ENCODE results near the gene MGST3.
"Not testable (repeated sequence)": the region's sequence is repeated elsewhere in the genome, so short reads cannot be mapped to it uniquely, and the experiment has no call there.

MGST3 gene

DNA sequence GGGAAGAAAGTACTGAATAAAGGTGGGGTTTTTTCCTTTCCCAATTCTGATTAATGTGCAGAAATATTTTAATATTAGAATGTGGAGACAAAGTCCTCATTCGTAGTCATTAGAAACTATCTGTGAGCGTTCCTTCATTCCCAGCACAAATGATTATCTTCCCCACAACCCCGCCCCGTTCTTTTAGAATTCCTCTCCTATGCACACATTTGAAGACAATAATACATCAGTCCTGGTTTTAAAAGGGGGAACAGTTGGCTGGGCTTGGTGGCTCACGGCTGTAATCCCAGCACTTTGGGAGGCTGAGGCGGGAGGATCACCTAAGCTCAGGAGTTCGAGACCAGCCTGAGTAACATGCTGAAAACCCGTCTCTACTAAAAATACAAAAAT lies 66.5 kb downstream of the MGST3 start:
- H3K4me3 ChIP-seq (ENCODE audit: low read depth in 1 of 2, low read length in 1 of 2), result peak overlapping the region; percentile 82 to 86
- H3K36me3 ChIP-seq, result no peaks in the 10 kb centered on the region
- peak overlapping the region; percentile 91 for H3K27ac ChIP-seq
- peaks cover 17 to 19% of the 10 kb centered on the region in 2 experiments for H3K4me1 ChIP-seq (ENCODE audit: control insufficient read depth in 1 of 2, insufficient read depth in 1 of 2, low read depth in 1 of 2, low read length in 1 of 2)
- no peaks in the 10 kb centered on the region for H3K9me3 ChIP-seq
- TF ChIP-seq, protein P1, sequence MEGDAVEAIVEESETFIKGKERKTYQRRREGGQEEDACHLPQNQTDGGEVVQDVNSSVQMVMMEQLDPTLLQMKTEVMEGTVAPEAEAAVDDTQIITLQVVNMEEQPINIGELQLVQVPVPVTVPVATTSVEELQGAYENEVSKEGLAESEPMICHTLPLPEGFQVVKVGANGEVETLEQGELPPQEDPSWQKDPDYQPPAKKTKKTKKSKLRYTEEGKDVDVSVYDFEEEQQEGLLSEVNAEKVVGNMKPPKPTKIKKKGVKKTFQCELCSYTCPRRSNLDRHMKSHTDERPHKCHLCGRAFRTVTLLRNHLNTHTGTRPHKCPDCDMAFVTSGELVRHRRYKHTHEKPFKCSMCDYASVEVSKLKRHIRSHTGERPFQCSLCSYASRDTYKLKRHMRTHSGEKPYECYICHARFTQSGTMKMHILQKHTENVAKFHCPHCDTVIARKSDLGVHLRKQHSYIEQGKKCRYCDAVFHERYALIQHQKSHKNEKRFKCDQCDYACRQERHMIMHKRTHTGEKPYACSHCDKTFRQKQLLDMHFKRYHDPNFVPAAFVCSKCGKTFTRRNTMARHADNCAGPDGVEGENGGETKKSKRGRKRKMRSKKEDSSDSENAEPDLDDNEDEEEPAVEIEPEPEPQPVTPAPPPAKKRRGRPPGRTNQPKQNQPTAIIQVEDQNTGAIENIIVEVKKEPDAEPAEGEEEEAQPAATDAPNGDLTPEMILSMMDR (IDR thresholded peaks at IDR 0.05), result no peak
- no peaks in the 10 kb centered on the region for H3K27me3 ChIP-seq

DNA sequence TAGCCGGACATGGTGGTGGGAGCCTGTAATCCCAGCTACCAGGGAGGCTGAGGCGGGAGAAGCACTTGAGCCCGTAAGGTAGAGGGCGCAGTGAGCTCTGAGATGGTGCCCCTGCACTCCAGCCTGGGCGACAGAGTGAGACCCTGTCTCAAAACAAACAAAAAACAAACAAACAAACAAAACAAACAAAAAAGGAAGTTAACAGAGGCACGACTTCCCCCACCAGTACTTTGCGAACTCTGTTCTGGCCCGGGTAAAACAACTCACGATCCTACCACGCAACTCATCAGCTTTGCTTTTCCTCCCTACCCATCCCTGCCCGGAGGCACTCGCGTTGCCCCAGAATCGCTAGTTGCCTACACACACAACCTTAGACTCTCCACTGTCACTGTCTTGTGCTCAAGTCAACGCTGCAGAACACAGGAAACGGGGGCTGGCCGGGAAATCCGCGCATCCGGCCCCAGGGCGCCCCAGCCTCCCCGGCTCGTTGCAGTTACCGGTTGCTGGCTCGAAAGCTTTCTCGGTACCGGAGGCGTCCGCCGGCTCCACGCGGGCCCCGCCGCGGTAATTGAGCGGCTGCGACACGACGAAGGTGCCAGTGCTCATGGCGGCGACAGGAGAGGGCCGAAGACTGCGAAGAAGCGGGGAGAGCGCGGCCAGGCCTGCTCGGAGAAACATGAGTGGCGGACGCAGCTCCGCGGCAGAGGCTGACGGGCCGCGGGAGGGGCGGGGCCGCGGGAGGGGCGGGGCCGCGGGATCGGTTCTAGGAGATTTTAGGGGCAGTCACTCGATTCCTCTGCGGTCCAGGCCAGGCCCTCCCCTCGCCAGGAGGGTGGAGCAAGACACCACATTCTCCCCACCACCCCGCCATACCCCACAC lies 67.1 kb downstream of the MGST3 start, which contains the start of gene ALDH9A1:
Gene ALDH9A1 (minus strand): TSS at position 682 of the 880 bp plus-strand sequence. CDS start 4 bp downstream, at position 678.
- TF ChIP-seq, protein P1 (IDR thresholded peaks at IDR 0.05), result no peak
- H3K9me3 ChIP-seq, result no peaks in the 10 kb centered on the region
- peaks cover 17 to 19% of the 10 kb centered on the region in 2 experiments for H3K4me1 ChIP-seq (ENCODE audit: control insufficient read depth in 1 of 2, insufficient read depth in 1 of 2, low read depth in 1 of 2, low read length in 1 of 2)
- peak within 1 kb of the TSS; percentile 82 to 86 for H3K4me3 ChIP-seq (ENCODE audit: low read depth in 1 of 2, low read length in 1 of 2)
- peak within 1 kb of the TSS; percentile 91 for H3K27ac ChIP-seq
- H3K36me3 ChIP-seq, result no peaks in the 10 kb centered on the region
- H3K27me3 ChIP-seq, result no peaks in the 10 kb centered on the region

DNA sequence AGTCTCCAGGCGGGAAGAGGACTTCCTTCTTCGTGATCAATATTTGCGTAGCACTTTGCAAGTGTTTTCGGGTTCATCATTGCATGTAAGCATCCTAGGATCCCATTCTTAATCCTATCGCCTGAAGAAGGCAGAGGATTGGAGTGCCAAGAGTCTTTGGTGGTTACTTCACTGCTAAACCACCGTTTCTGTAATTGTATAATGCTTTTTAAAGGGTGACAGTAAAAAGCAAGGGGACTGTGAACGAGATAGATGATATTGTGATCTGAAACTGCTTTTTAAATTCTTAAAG lies 67.7 kb downstream of the MGST3 start:
- Histone ChIP-seq H3K27me3 (no peaks in the 10 kb centered on the region), H3K4me3 (ENCODE audit: low read depth in 1 of 2, low read length in 1 of 2) (peak overlapping the region; percentile 82 to 86), H3K27ac (peak overlapping the region; percentile 91), H3K36me3 (no peaks in the 10 kb centered on the region), H3K9me3 (no peaks in the 10 kb centered on the region), H3K4me1 (ENCODE audit: control insufficient read depth in 1 of 2, insufficient read depth in 1 of 2, low read depth in 1 of 2, low read length in 1 of 2) (peaks cover 17 to 19% of the 10 kb centered on the region in 2 experiments)
- TF ChIP-seq, protein P1 (IDR thresholded peaks at IDR 0.05), result no peak

DNA sequence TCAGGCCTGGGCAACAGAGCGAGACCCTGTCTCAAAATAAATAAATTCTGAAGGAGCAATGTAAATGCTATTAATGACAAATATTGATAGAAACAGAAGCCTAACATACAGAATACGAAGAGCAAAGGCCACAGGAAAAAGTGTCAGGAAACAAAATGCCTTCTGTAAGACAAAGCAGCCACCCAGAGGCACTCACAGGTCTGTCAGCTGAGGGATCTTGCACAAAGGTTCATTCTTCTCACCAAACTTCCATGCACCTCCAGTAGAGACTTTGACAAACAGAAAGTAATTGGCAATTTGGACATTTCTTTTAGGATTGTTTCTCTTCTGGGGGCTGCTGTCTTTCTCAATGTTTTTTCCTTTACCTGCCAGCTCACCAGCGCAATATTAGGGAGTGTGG lies 68.5 kb downstream of the MGST3 start:
- no peaks in the 10 kb centered on the region for H3K9me3 ChIP-seq
- no peak overlapping the region for H3K27ac ChIP-seq
- H3K27me3 ChIP-seq, result no peaks in the 10 kb centered on the region
- no peak overlapping the region for H3K4me3 ChIP-seq (ENCODE audit: low read depth in 1 of 2, low read length in 1 of 2)
- TF ChIP-seq, protein P1 (IDR thresholded peaks at IDR 0.05), result no peak
- peaks cover 17 to 19% of the 10 kb centered on the region in 2 experiments for H3K4me1 ChIP-seq (ENCODE audit: control insufficient read depth in 1 of 2, insufficient read depth in 1 of 2, low read depth in 1 of 2, low read length in 1 of 2)
- H3K36me3 ChIP-seq, result no peaks in the 10 kb centered on the region

DNA sequence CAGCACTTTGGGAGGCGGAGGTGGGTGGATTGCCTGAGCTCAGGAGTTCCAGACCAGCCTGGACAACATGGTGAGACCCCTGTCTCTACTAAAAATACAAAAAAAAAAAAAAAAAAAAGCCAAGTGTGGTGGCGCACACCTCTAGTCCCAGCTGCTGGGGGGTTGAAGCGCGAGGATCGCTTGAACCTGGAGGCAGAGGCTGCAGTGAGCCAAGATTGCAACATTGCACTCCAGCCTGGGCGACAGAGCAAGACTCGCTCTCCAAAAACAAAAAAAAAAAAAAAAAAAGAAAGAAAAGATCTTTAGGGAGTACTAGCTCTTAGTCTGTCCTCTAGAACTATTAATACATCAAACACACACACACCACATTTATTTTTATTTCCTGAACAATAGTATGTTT lies 70.9 kb downstream of the MGST3 start:
- H3K27ac ChIP-seq; H3K27me3 ChIP-seq; H3K4me3 ChIP-seq (ENCODE audit: low read depth in 1 of 2, low read length in 1 of 2); H3K36me3 ChIP-seq; H3K9me3 ChIP-seq: not testable (repeated sequence)
- peaks cover 8 to 11% of the 10 kb centered on the region in 2 experiments for H3K4me1 ChIP-seq (ENCODE audit: control insufficient read depth in 1 of 2, insufficient read depth in 1 of 2, low read depth in 1 of 2, low read length in 1 of 2)

DNA sequence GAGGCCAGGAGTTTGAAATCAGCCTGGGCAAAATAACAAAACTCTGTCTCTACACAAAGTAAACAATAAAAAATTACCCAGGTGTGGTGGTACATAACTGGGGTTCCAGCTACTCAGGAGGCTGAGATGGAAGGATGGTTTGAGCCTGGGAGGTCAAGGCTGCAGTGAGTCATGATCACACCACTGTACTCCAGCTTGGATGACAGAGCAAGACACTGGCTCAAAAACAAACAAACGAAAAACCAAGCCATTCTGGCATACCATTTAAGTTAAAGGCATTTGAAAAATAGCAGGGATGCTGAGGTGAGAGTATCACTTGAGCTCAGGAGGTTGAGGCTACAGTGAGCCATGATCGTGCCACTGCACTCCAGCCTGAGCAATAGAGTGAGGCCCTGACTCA lies 72.6 kb downstream of the MGST3 start:
- Histone ChIP-seq H3K27me3 (peaks cover 2% of the 10 kb centered on the region), H3K4me1 (ENCODE audit: control insufficient read depth in 1 of 2, insufficient read depth in 1 of 2, low read depth in 1 of 2, low read length in 1 of 2) (peaks cover 0 to 3% of the 10 kb centered on the region in 2 experiments), H3K27ac (no peak overlapping the region), H3K9me3 (no peaks in the 10 kb centered on the region), H3K4me3 (ENCODE audit: low read depth in 1 of 2, low read length in 1 of 2) (no peak overlapping the region), H3K36me3 (no peaks in the 10 kb centered on the region)
- TF ChIP-seq, protein P1 (IDR thresholded peaks at IDR 0.05), result no peak

All from neutrophil (primary cell).